Measurements from ENCODE around the gene METTL9.

DNA sequence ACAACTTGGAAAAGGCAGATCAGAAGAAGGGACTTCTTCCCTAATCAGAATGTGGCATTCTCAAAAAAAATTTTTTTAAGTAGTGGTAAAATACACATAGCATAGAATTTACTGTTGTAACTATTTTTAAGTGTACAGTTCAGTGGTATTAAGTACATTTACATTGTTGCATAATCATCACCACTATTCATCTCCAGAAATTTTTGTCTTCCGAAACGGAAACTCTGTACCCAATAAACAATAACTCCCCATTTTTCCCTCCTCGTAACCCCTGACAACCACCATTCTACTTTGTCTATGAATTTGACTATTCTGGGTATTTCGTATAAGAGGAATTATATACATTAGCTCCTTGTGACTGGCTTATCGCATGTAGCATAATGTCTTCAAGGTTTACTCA lies 18.9 kb downstream of the METTL9 start:
- TF ChIP-seq CTCF (IDR thresholded peaks at IDR 0.05) (no peak), POLR2A (IDR thresholded peaks at IDR 0.05) (no peak)

Data from right lobe of liver (tissue), 4 donors.